ENCODE measurements around the gene TRIM26.

Gene TRIM26

GRCh38 chr6:30207619-30208295, 5.4 kb downstream of the TRIM26 start:
- DNase-seq: no peak

GRCh38 chr6:30206799-30207618, 6.2 kb downstream of the TRIM26 start:
- no peak for DNase-seq

DNA sequence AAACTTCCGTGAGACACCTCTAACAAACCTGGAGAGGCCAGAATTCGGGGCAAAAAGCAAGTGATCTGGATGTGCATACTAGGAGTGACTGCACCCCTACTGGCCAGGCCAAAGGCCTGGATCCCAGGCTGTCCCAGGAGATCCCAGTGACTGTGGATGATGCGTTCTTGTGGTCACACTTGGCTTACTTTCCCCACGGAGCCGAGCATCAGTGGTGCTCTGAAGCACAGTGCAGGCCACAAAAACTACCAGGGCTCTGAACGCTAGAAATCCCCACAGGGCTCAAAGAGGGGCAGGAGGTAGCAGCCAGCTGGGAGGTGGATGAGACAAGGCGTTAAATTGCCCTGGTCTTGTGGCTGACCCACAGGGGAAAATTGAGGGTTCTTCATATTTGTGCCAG, 7.1 kb downstream of the TRIM26 start:
- DNase-seq: no peak

DNA sequence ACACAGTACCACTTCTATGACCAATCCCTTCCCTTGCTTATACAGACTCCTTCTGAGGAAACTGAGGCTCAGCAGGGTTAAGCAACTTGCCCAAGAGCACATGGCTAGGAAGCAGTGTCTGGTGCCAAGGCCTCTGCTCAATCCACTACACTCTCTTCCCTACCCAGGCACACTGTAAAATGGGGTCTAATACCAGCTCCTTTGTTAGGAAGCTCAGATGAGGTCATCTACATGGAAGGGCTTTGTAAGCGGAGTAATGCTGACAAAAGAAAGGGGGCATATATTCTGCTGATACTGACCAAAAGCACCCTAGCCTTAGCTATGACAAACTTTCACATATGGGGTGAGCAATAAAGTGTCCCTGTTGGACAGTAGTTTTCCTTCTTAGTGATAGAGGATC, 9.1 kb downstream of the TRIM26 start:
- no peak for DNase-seq

GRCh38 chr6:30202366-30202765, 10.8 kb downstream of the TRIM26 start:
- DNase-seq: no peak

DNA sequence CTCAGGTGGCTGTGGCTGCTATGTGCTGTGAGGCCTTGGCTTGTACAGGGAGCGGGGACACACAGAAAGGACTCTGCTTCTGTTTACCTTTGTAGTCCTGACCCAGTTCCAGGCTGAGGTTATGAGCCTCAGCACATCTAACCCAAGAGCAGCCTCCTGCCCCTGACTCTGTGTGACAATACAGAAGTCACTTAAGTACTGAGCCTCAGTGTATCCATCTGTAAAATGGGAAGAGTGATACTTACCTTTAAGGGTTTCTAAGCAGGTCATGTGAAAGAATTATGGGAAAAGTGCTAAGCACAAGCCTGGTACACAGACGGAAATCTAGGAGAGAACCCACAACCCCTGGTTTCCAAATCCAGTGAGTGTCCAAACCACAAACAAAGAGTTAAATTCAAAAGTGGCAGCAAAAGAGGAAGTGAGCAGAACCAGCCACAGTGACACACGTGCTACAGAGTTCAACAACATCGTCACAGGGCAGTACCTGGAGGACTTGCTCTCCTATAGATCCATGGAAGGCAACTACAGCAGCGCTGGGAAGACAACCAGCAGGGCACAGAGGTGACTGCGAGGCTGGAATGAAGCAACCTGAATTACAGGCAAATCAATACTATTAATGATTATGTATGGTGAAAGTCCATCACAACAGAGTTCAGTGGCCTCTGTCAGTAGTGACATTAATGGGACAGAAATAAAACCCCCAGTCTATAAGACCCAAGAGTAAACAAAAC, 12.5 kb downstream of the TRIM26 start:
- no peak for DNase-seq

DNA sequence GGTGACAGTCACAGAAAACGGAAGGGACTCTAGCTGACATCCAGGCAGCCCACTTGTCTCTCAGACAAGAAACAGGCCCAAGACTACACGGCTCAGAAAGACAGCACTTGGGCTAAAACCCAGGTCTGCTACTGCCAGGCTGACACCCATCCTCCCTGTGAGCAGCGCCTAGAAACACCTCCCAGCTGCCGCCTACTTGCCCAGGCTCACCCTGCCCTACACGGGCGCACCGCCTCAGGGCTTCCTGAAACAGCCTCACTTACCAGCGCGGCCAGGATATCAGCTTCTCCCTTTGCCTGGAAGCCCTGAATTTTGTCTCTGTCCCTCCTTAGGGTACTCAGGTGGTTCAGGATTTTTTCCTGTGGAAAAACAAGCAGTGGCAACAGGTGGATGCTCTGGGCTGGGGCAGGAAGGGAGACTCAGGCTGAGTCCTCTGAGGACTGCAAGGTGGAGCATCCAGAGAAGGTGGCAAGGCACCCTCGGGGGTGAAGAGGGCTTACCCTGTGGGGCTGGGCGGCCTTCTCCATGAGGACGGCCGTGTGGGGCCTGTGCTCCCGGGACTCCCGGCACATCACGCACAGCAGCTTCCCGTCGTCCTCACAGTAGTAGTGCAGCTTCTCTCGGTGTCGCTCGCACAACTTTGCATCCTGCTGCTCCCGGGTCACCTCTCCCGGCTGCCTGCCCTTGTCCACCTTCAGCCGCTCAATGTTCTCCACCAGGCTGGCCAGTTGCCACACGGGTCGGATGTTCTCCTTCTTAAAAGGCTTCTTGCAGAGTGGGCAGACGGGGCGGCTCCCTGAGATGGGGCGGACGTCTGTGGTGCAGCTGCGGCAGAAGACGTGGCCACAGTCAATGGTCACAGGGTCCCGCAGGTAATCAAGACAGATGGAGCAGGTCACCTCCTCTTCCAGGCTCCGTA, 14.8 kb downstream of the TRIM26 start:
- no peak for DNase-seq

GRCh38 chr6:30196376-30196775, 16.8 kb downstream of the TRIM26 start:
- no peak for DNase-seq

DNA sequence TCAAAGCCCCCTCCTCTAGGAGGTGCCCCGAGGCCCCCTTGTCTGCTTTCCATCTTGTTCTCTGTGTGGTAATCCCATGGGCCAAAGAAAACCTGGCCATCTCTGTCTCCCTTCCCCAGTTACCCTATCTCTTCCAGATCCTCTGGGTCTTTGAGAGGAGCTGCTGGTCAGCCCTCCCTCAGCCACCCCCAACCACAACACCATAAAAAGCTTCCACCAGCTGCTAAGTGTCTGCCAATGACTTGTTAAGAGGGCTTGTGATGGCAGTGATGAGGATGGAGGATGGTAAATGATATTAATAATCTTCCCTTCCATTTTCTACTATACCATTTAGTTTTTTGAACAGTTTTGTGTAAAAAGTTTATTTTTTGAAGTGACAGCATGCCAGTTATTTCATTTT, 17.3 kb downstream of the TRIM26 start:
- no peak for DNase-seq

GRCh38 chr6:30194797-30195690, 18.2 kb downstream of the TRIM26 start:
- no peak for DNase-seq

GRCh38 chr6:30192076-30192475, 21.1 kb downstream of the TRIM26 start:
- DNase-seq: no peak

DNA sequence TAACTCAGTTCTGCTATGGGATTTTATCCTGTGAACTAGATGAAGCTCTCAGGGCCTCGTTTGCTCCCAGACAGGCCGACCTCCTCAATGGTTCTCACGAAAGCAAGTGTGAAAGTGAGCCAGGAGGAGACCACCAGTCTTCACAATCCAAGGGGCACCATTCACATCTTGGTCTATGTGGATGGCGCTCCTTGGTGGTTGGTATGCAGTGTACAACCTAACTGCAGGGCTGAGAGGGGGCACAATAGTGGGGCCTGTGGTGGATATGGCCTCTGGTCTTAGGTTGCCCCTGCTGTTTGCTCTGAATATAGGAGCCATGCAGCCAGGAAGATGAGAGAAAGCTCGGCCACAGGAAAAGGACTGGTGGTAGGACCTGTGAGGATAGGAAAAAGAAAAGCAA, 24.7 kb downstream of the TRIM26 start:
- no peak for DNase-seq

GRCh38 chr6:30185846-30186484, 27.2 kb downstream of the TRIM26 start:
- no peak for DNase-seq

- no peak for DNase-seq
Observed at GRCh38 chr6:30184417-30185031, 28.7 kb downstream of the TRIM26 start.

- no peak for DNase-seq
Observed at GRCh38 chr6:30180145-30180544, 33.1 kb downstream of the TRIM26 start.

DNA sequence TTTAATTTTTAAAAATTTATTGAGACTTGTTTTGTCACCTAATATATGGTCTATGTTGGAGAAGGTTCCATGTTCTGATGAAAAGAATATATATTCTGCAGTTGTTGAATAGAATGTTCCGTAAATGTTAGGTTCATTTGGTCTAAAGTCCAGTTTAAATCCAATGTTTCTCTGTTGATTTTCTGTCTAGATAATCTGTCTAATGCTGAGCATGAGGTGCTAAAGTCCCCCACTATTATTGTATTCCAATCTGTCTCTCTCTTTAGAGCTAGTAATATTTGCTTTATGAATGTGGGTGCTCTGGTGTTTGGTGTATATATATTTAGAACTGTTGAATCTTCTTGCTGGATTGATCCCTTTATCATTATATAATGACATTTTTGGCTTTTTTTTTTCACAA, 34.4 kb downstream of the TRIM26 start:
- DNase-seq: no peak

- DNase-seq: no peak
Observed at GRCh38 chr6:30175765-30176164, 37.4 kb downstream of the TRIM26 start.

DNA sequence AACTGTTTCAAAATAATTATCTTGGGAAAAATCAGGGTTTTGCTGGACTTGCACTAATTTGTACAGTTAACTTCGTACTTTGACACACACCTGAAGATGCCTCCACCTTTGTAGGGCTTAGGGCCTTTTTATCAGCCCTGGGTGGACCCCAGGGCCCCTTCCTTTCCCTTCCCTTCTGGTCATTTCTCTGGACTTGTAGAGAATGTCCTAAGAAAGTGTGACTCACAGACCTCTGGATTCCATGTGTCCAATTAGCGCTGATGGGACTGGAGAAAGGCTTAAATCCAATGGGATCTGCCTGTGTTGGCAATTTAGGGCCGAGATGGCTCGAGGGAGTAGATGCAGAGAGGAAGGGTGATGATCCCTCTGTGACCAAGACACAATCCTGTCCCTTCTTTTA, 40.5 kb downstream of the TRIM26 start:
- no peak for DNase-seq

GRCh38 chr6:30171677-30172471, 41.3 kb downstream of the TRIM26 start:
- no peak for DNase-seq
